Measurements from ENCODE around the gene YBX1. TPM values are rescaled to one million over a fixed set of nuclear protein-coding genes. Genes with fewer than 3 reads are reported as not detected.

YBX1 gene
- total and polyA plus RNA-seq, 2 of the 13 experiments (the other 11 are each of a cell fraction or from before 2014, with no cell fraction given), result 339 to 628 TPM

GRCh38 chr1:42681741-42682483, at the start of gene YBX1 (continued):
- TF ChIP-seq ZHX1 (CRISPR knock-in tag; IDR thresholded peaks at IDR 0.05; ENCODE audit: low read depth) (0 out of 2 replicates have a peak, but pooled peaks have one; percentile 8), THAP7 (CRISPR knock-in tag; IDR thresholded peaks at IDR 0.05) (peak; percentile 99), ZNF430 (CRISPR knock-in tag; IDR thresholded peaks at IDR 0.05) (no peak; the same call in 1 of the 2 replicates), ZNF83 (CRISPR knock-in tag; IDR thresholded peaks at IDR 0.05; ENCODE audit: borderline replicate concordance) (no peak), ETS1 (CRISPR knock-in tag; IDR thresholded peaks at IDR 0.05) (no peak), TRIM22 (IDR thresholded peaks at IDR 0.05) (no peak), ARNTL (CRISPR knock-in tag; IDR thresholded peaks at IDR 0.05) (peak; percentile 75), RXRB (CRISPR knock-in tag; IDR thresholded peaks at IDR 0.05; ENCODE audit: borderline replicate concordance) (no peak), HMG20A (CRISPR knock-in tag; IDR thresholded peaks at IDR 0.05; ENCODE audit: borderline replicate concordance) (no peak), ZNF614 (CRISPR knock-in tag; IDR thresholded peaks at IDR 0.05; ENCODE audit: borderline replicate concordance) (peak; percentile 61; the same call in 1 of the 2 replicates), ZNF616 (CRISPR knock-in tag; IDR thresholded peaks at IDR 0.05; ENCODE audit: low read depth) (no peak), ZNF564 (CRISPR knock-in tag; IDR thresholded peaks at IDR 0.05) (no peak), ZNF766 (CRISPR knock-in tag; IDR thresholded peaks at IDR 0.05; ENCODE audit: borderline replicate concordance) (peak; percentile 56; the same call in 1 of the 2 replicates), STAT5B (CRISPR knock-in tag; IDR thresholded peaks at IDR 0.05) (0 out of 2 replicates have a peak, but pooled peaks have one; percentile 18), ZBTB7A (CRISPR knock-in tag; IDR thresholded peaks at IDR 0.05) (no peak), ETV5 (CRISPR knock-in tag; IDR thresholded peaks at IDR 0.05; ENCODE audit: borderline replicate concordance) (peak; percentile 83), POLR2G (IDR thresholded peaks at IDR 0.05; ENCODE audit: low read depth, low read length) (peak; percentile 92), MIXL1 (CRISPR knock-in tag; IDR thresholded peaks at IDR 0.05) (peak; percentile 38; the same call in 1 of the 2 replicates), ZNF224 (CRISPR knock-in tag; IDR thresholded peaks at IDR 0.05) (no peak), CBX1 (IDR thresholded peaks at IDR 0.05; ENCODE audit: low read depth) (peak; percentile 52), U2AF2 (IDR thresholded peaks at IDR 0.05; ENCODE audit: low read depth, low read length) (no peak), IRF2 (CRISPR knock-in tag; IDR thresholded peaks at IDR 0.05) (peak; percentile 46; the same call in 1 of the 2 replicates), GTF2F1 (IDR thresholded peaks at IDR 0.05; ENCODE audit: low read length) (no peak), FOXA3 (CRISPR knock-in tag; IDR thresholded peaks at IDR 0.05) (peak; percentile 35), ZNF160 (CRISPR knock-in tag; IDR thresholded peaks at IDR 0.05) (0 out of 2 replicates have a peak, but pooled peaks have one; percentile 1), KMT2B (CRISPR knock-in tag; IDR thresholded peaks at IDR 0.05) (peak; percentile 78)

Data from HepG2 (cell line).